ENCODE results near the gene TERT. TPM values are rescaled to one million over a fixed set of nuclear protein-coding genes. Genes with fewer than 3 reads are reported as not detected.

Gene TERT
- total and polyA plus RNA-seq, 2 of the 13 experiments (the other 11 are each of a cell fraction or from before 2014, with no cell fraction given) = 4.3 to 5.9 TPM

DNA sequence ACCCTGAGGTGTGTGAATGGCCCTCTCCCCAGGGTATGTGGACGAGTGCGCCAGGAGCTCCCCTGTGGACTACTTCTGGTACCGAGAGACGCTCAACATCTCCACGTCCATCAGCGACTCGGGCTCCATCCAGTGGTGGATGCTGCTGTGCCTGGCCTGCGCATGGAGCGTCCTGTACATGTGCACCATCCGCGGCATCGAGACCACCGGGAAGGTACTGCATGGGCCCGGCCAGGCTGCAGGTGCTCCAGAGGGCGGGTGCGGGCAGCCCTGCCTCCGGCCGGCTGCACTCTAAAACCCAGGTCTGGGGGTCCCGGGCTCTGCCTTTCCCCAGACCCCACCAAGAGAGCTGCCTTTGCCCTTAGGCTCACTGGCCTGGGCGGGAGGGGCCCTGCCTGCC lies 82.6 kb downstream of the TERT start:
- H3K9me3 ChIP-seq (ENCODE audit: low read length) = no peaks in the 10 kb centered on the region
- H4K20me1 ChIP-seq (ENCODE audit: insufficient read depth, low read length) = no peaks in the 10 kb centered on the region
- H3K4me1 ChIP-seq (ENCODE audit: insufficient read depth, low read length) = no peaks in the 10 kb centered on the region
- no TSS peak for BruUV-seq (replicated peaks)
- no peaks in the 10 kb centered on the region for H3K36me3 ChIP-seq (replicated peaks in 1 of 2; ENCODE audit: control insufficient read depth in 1 of 2, insufficient read depth in 2 of 2, low read length in 2 of 2)
- TF ChIP-seq, protein P1, sequence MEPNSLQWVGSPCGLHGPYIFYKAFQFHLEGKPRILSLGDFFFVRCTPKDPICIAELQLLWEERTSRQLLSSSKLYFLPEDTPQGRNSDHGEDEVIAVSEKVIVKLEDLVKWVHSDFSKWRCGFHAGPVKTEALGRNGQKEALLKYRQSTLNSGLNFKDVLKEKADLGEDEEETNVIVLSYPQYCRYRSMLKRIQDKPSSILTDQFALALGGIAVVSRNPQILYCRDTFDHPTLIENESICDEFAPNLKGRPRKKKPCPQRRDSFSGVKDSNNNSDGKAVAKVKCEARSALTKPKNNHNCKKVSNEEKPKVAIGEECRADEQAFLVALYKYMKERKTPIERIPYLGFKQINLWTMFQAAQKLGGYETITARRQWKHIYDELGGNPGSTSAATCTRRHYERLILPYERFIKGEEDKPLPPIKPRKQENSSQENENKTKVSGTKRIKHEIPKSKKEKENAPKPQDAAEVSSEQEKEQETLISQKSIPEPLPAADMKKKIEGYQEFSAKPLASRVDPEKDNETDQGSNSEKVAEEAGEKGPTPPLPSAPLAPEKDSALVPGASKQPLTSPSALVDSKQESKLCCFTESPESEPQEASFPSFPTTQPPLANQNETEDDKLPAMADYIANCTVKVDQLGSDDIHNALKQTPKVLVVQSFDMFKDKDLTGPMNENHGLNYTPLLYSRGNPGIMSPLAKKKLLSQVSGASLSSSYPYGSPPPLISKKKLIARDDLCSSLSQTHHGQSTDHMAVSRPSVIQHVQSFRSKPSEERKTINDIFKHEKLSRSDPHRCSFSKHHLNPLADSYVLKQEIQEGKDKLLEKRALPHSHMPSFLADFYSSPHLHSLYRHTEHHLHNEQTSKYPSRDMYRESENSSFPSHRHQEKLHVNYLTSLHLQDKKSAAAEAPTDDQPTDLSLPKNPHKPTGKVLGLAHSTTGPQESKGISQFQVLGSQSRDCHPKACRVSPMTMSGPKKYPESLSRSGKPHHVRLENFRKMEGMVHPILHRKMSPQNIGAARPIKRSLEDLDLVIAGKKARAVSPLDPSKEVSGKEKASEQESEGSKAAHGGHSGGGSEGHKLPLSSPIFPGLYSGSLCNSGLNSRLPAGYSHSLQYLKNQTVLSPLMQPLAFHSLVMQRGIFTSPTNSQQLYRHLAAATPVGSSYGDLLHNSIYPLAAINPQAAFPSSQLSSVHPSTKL (CRISPR knock-in tag; IDR thresholded peaks at IDR 0.05) = no peak
- TF ChIP-seq, protein P2, sequence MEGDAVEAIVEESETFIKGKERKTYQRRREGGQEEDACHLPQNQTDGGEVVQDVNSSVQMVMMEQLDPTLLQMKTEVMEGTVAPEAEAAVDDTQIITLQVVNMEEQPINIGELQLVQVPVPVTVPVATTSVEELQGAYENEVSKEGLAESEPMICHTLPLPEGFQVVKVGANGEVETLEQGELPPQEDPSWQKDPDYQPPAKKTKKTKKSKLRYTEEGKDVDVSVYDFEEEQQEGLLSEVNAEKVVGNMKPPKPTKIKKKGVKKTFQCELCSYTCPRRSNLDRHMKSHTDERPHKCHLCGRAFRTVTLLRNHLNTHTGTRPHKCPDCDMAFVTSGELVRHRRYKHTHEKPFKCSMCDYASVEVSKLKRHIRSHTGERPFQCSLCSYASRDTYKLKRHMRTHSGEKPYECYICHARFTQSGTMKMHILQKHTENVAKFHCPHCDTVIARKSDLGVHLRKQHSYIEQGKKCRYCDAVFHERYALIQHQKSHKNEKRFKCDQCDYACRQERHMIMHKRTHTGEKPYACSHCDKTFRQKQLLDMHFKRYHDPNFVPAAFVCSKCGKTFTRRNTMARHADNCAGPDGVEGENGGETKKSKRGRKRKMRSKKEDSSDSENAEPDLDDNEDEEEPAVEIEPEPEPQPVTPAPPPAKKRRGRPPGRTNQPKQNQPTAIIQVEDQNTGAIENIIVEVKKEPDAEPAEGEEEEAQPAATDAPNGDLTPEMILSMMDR (CRISPR knock-in tag; IDR thresholded peaks at IDR 0.05) = peak; percentile 30; the same call in 1 of the 2 replicates
- TF ChIP-seq NR2F1 (CRISPR knock-in tag; IDR thresholded peaks at IDR 0.05) (no peak), PRDM4 (CRISPR knock-in tag; IDR thresholded peaks at IDR 0.05; ENCODE audit: borderline replicate concordance) (no peak), NFKBIZ (CRISPR knock-in tag; IDR thresholded peaks at IDR 0.05) (no peak), CCDC6 (CRISPR knock-in tag; IDR thresholded peaks at IDR 0.05) (no peak), HOXA7 (CRISPR knock-in tag; IDR thresholded peaks at IDR 0.05) (no peak), SMC3 (IDR thresholded peaks at IDR 0.05; ENCODE audit: low read length) (no peak), ZNF33B (CRISPR knock-in tag; IDR thresholded peaks at IDR 0.05) (no peak)
- ATAC-seq (no peak), FAIRE-seq (no peak), DNase-seq (ENCODE audit: low spot score) (no peak)
- in situ Hi-C loops (cut with HindIII; ENCODE audit: extremely low pct_ligation_motif_present, low pct_unique_long_range_greater_than_20kb) (no loop called here), intact Hi-C loops (cut with micrococcal nuclease; ENCODE audit: unreplicated experiment) (no loop called here)
- ChIA-PET CTCF (ENCODE audit: low intra/inter-chr PET ratio, low total read pairs) (no interaction called here), POLR2A (no interaction called here)
- no peak overlapping the region for H2AFZ ChIP-seq (ENCODE audit: low read length)
- no peak overlapping the region for H3K4me2 ChIP-seq (ENCODE audit: low read depth, low read length)
- H3K4me3 ChIP-seq (replicated peaks in 1 of 3; ENCODE audit: insufficient read depth in 1 of 3, low read depth in 2 of 3, low read length in 3 of 3) = no peak overlapping the region
- H3K27me3 ChIP-seq (ENCODE audit: control insufficient read depth in 1 of 2, insufficient read depth in 2 of 2, low read length in 2 of 2) = peaks cover 13 to 28% of the 10 kb centered on the region in 2 experiments; a peak in 4 of 5 replicates
- WGBS (ENCODE audit: low lambda C conversion rate) = 56% methylated on average over 8 of the region's 20 CpGs
- no peak overlapping the region for H3K9ac ChIP-seq (ENCODE audit: insufficient read depth, low read depth, low read length)
- no peaks in the 10 kb centered on the region for H3K79me2 ChIP-seq (ENCODE audit: insufficient read depth, low read length)
- no peak overlapping the region for H3K27ac ChIP-seq (ENCODE audit: extremely low read length, insufficient read depth, low read length)

Measured in HepG2 (cell line).